ENCODE measurements around the gene KSR1.

GRCh38 chr17:27550291-27550930, 94.2 kb downstream of the KSR1 start:
- no peak for TF ChIP-seq CTCF (IDR thresholded peaks at IDR 0.05 in 4 of 5, conservative IDR thresholded peaks at IDR 0.05 in 1 of 5)
- no peak for TF ChIP-seq POLR2A (IDR thresholded peaks at IDR 0.05)

Measured in gastrocnemius medialis (tissue), 4 donors.